Mesendoderm (in vitro differentiated cells): ENCODE measurements around the gene CD44.

Experiments
- DNase-seq: peaks from one replicate; pipeline ENCODE4 v3.0.0; 2013
- H2AK5ac ChIP-seq: 2 replicates; pipeline ENCODE4 v1.6.1; 2013; ENCODE audit warnings: low read length, inconsistent platforms
- H2BK120ac ChIP-seq: 2 replicates; pipeline ENCODE4 v1.6.1; 2013; ENCODE audit warnings: low read depth, mild to moderate bottlenecking, low read length, moderate library complexity, mixed read lengths
- H2BK15ac ChIP-seq: replicated peaks from 2 replicates; pipeline ENCODE4 v1.6.1; 2013; ENCODE audit warnings: low read depth, mild to moderate bottlenecking, moderate library complexity
- H2BK5ac ChIP-seq: 2 replicates; pipeline ENCODE4 v1.6.1; 2013; ENCODE audit warnings: low read length, inconsistent platforms
- H3K18ac ChIP-seq: 2 replicates; pipeline ENCODE4 v1.6.1; 2013; ENCODE audit warnings: mild to moderate bottlenecking, low read length, mixed read lengths
- H3K23ac ChIP-seq: one replicate; pipeline ENCODE4 v1.6.1; 2013; ENCODE audit warnings: low read length
- H3K27ac ChIP-seq: 2 replicates; pipeline ENCODE4 v1.5.1; 2013; ENCODE audit warnings: low read depth, mild to moderate bottlenecking, inconsistent platforms, low read length, moderate library complexity
- H3K27me3 ChIP-seq: 2 replicates; pipeline ENCODE4 v1.6.1; 2013; ENCODE audit warnings: low read length, control low read depth, mild to moderate bottlenecking, inconsistent platforms; ENCODE audit not compliant: insufficient read depth, poor library complexity
- H3K36me3 ChIP-seq: 2 replicates; pipeline ENCODE4 v1.6.1; 2013; ENCODE audit warnings: low read length, inconsistent platforms; ENCODE audit not compliant: control insufficient read depth, insufficient read depth
- H3K4ac ChIP-seq: one replicate; pipeline ENCODE4 v1.6.1; 2013; ENCODE audit warnings: low read depth, mild to moderate bottlenecking, low read length, moderate library complexity
- H3K4me1 ChIP-seq: 2 replicates; pipeline ENCODE4 v1.6.1; 2013; ENCODE audit warnings: low read depth, low read length, inconsistent platforms; ENCODE audit not compliant: control insufficient read depth
- H3K4me2 ChIP-seq: 2 replicates; pipeline ENCODE4 v1.6.1; 2013; ENCODE audit warnings: low read length
- H3K4me3 ChIP-seq: 2 replicates; pipeline ENCODE4 v1.5.1; 2013; ENCODE audit warnings: mild to moderate bottlenecking, low read length
- H3K56ac ChIP-seq: one replicate; pipeline ENCODE4 v1.6.1; 2013; ENCODE audit warnings: low read length
- H3K79me1 ChIP-seq: 2 replicates; pipeline ENCODE4 v1.6.1; 2013; ENCODE audit warnings: low read length, inconsistent platforms
- H3K79me2 ChIP-seq: 2 replicates; pipeline ENCODE4 v1.6.1; 2013; ENCODE audit warnings: mild to moderate bottlenecking, low read length; ENCODE audit not compliant: control insufficient read depth, insufficient read depth
- H3K9ac ChIP-seq: 2 replicates; pipeline ENCODE4 v1.6.1; 2013; ENCODE audit warnings: low read length, inconsistent platforms
- H4K5ac ChIP-seq: one replicate; pipeline ENCODE4 v1.6.1; 2013; ENCODE audit warnings: low read length
- H4K8ac ChIP-seq: one replicate; pipeline ENCODE4 v1.6.1; 2013; ENCODE audit warnings: low read depth, mild to moderate bottlenecking, control low read depth, low read length, moderate library complexity
- WGBS: extraction: QIAGEN DNeasy Blood & Tissue Kit; methylation state at CpG from one replicate; pipeline ENCODE4 v1.1.7; 2013; ENCODE audit warnings: low lambda C conversion rate, missing lambda C conversion rate; ENCODE audit not compliant: insufficient coverage; ENCODE audit errors: extremely low coverage; 5-methylcytosine and 5-hydroxymethylcytosine counted together

CD44 gene

GRCh38 chr11:35210876-35211546 lies 72.0 kb downstream of the CD44 start:
- Histone ChIP-seq H3K56ac (no peak overlapping the region), H3K36me3 (no peaks in the 10 kb centered on the region), H4K5ac (no peak overlapping the region)

GRCh38 chr11:35211952-35212351 lies 73.0 kb downstream of the CD44 start:
- H3K79me2 ChIP-seq, result no peaks in the 10 kb centered on the region
- H2BK5ac ChIP-seq, result no peak overlapping the region
- H3K27ac ChIP-seq, result no peak overlapping the region
- no peak overlapping the region for H2AK5ac ChIP-seq
- no peak overlapping the region for H4K5ac ChIP-seq
- H3K56ac ChIP-seq, result no peak overlapping the region
- no peak overlapping the region for H3K4me2 ChIP-seq
- no peak overlapping the region for H3K9ac ChIP-seq
- no peaks in the 10 kb centered on the region for H3K79me1 ChIP-seq
- H3K36me3 ChIP-seq, result no peaks in the 10 kb centered on the region
- H4K8ac ChIP-seq, result no peak overlapping the region
- H2BK15ac ChIP-seq, result no peak overlapping the region
- H3K27me3 ChIP-seq, result no peaks in the 10 kb centered on the region
- WGBS, result no CpG with 5 or more reads among the region's 3 CpGs
- no peak overlapping the region for H3K18ac ChIP-seq
- no peak for DNase-seq
- H2BK120ac ChIP-seq, result no peak overlapping the region
- H3K4me1 ChIP-seq, result peaks cover 4% of the 10 kb centered on the region
- no peak overlapping the region for H3K23ac ChIP-seq
- no peak overlapping the region for H3K4ac ChIP-seq
- H3K4me3 ChIP-seq, result no peak overlapping the region

More at GRCh38 chr11:35210876-35211546, 72.0 kb downstream of the CD44 start:
- H2BK15ac ChIP-seq, result no peak overlapping the region
- no peak overlapping the region for H2AK5ac ChIP-seq
- DNase-seq, result no peak
- H3K4me1 ChIP-seq, result peaks cover 4% of the 10 kb centered on the region
- no peak overlapping the region for H3K4ac ChIP-seq
- H3K27ac ChIP-seq, result no peak overlapping the region
- H3K4me2 ChIP-seq, result no peak overlapping the region
- no peak overlapping the region for H2BK5ac ChIP-seq
- no peaks in the 10 kb centered on the region for H3K79me1 ChIP-seq
- H4K8ac ChIP-seq, result no peak overlapping the region
- WGBS, result no CpG with 5 or more reads among the region's 3 CpGs
- H3K27me3 ChIP-seq, result no peaks in the 10 kb centered on the region
- no peak overlapping the region for H3K23ac ChIP-seq
- H2BK120ac ChIP-seq, result no peak overlapping the region
- H3K18ac ChIP-seq, result no peak overlapping the region
- no peaks in the 10 kb centered on the region for H3K79me2 ChIP-seq
- no peak overlapping the region for H3K4me3 ChIP-seq
- no peak overlapping the region for H3K9ac ChIP-seq

GRCh38 chr11:35214226-35214770 lies 75.3 kb downstream of the CD44 start:
- Histone ChIP-seq H3K56ac (no peak overlapping the region), H3K79me2 (no peaks in the 10 kb centered on the region), H3K27ac (no peak overlapping the region), H3K27me3 (no peaks in the 10 kb centered on the region), H2BK15ac (no peak overlapping the region), H3K4me1 (peaks cover 4% of the 10 kb centered on the region), H3K9ac (no peak overlapping the region), H3K36me3 (no peaks in the 10 kb centered on the region), H3K79me1 (no peaks in the 10 kb centered on the region), H4K5ac (no peak overlapping the region), H4K8ac (no peak overlapping the region), H2AK5ac (no peak overlapping the region), H3K4me2 (no peak overlapping the region), H3K4ac (no peak overlapping the region), H3K4me3 (no peak overlapping the region), H3K18ac (no peak overlapping the region), H2BK5ac (no peak overlapping the region), H2BK120ac (no peak overlapping the region), H3K23ac (no peak overlapping the region)
- DNase-seq, result no peak
- no CpG with 5 or more reads among the region's 2 CpGs for WGBS

GRCh38 chr11:35214792-35215193 lies 75.8 kb downstream of the CD44 start:
- peak; percentile 95 for DNase-seq
- Histone ChIP-seq H3K23ac (no peak overlapping the region), H3K4me1 (peaks cover 4% of the 10 kb centered on the region), H3K36me3 (no peaks in the 10 kb centered on the region), H4K5ac (no peak overlapping the region), H3K4me3 (no peak overlapping the region), H2AK5ac (no peak overlapping the region), H3K4me2 (no peak overlapping the region), H4K8ac (no peak overlapping the region), H3K4ac (no peak overlapping the region), H3K18ac (no peak overlapping the region), H3K9ac (no peak overlapping the region), H3K79me1 (no peaks in the 10 kb centered on the region), H3K79me2 (no peaks in the 10 kb centered on the region), H2BK5ac (no peak overlapping the region), H2BK15ac (no peak overlapping the region), H3K27me3 (no peaks in the 10 kb centered on the region), H3K56ac (no peak overlapping the region), H2BK120ac (no peak overlapping the region), H3K27ac (no peak overlapping the region)
- no CpG with 5 or more reads among the region's 1 CpG for WGBS

GRCh38 chr11:35215945-35216344 lies 77.0 kb downstream of the CD44 start:
- Histone ChIP-seq H3K4me3 (no peak overlapping the region), H3K4me2 (no peak overlapping the region), H3K36me3 (no peaks in the 10 kb centered on the region), H4K8ac (no peak overlapping the region), H2BK120ac (no peak overlapping the region), H2AK5ac (no peak overlapping the region), H3K4ac (no peak overlapping the region), H3K18ac (no peak overlapping the region), H3K23ac (no peak overlapping the region), H3K27me3 (no peaks in the 10 kb centered on the region), H3K9ac (no peak overlapping the region), H3K56ac (no peak overlapping the region), H3K27ac (no peak overlapping the region), H2BK5ac (no peak overlapping the region), H3K4me1 (peaks cover 4% of the 10 kb centered on the region), H3K79me1 (no peaks in the 10 kb centered on the region), H3K79me2 (no peaks in the 10 kb centered on the region), H4K5ac (no peak overlapping the region), H2BK15ac (no peak overlapping the region)
- DNase-seq, result no peak
